ENCODE results near the gene KNG1. TPM values are rescaled to one million over a fixed set of nuclear protein-coding genes. Genes with fewer than 3 reads are reported as not detected.

KNG1 gene
- total RNA-seq, 6 experiments from 2014 or later = not detected

DNA sequence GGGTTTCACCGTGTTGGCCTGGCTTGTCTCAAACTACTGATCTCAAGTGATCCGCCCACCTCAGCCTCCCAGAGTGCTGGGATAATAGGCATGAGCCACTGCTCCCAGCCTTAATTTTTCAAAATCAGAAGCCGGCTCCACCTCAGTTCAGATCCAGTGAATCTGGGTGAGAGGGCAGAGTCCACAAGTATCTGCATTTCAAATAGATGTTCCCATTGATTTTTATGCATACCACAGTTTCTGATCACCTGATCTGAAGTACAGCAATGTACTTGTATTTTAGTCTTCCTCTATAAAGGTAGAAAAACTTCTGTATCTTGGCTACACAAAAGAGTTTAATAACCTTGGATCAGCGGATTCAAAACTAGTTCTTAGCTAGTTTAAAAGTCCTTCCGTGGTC, 62.0 kb downstream of the KNG1 start:
- no peak overlapping the region for H3K27ac Mint-ChIP-seq

DNA sequence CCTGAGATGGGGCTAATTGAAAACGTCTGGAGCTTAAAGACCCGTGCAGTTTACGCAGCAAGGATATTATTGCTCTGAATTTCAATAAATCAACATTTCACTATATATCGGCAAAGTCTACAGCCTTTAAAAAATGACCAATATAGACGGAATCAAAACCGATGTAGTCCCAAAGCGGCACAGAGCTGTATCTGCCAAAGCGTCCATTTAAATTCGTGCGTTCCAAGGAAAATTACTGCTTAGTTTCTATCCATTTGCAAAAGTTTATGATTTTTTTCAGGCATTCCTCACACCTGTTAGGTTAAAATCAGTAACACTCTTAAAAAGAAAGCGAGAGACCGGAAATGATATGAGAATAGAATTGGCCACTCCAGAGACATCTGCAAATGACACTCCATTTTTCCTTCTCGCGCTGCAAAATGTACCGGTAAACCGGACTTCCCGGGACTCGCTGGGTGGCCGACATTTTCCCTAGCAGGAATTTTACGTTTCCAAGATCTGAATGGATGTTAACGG, 65.4 kb downstream of the KNG1 start:
- TF ChIP-seq, protein P1, sequence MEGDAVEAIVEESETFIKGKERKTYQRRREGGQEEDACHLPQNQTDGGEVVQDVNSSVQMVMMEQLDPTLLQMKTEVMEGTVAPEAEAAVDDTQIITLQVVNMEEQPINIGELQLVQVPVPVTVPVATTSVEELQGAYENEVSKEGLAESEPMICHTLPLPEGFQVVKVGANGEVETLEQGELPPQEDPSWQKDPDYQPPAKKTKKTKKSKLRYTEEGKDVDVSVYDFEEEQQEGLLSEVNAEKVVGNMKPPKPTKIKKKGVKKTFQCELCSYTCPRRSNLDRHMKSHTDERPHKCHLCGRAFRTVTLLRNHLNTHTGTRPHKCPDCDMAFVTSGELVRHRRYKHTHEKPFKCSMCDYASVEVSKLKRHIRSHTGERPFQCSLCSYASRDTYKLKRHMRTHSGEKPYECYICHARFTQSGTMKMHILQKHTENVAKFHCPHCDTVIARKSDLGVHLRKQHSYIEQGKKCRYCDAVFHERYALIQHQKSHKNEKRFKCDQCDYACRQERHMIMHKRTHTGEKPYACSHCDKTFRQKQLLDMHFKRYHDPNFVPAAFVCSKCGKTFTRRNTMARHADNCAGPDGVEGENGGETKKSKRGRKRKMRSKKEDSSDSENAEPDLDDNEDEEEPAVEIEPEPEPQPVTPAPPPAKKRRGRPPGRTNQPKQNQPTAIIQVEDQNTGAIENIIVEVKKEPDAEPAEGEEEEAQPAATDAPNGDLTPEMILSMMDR (IDR thresholded peaks at IDR 0.05) = no peak
- Mint-ChIP-seq H3K27ac (peak overlapping the region; percentile 99), H3K4me1 (ENCODE audit: low read depth) (peaks cover 33% of the 10 kb centered on the region), H3K9me3 (peaks cover 21% of the 10 kb centered on the region), H3K36me3 (ENCODE audit: low read depth) (peaks cover 43% of the 10 kb centered on the region), H3K4me3 (peak overlapping the region; percentile 99), H3K27me3 (ENCODE audit: insufficient read depth) (peaks cover 18% of the 10 kb centered on the region)
- peak; percentile 31 for DNase-seq

More for the DNA sequence above, 62.0 kb downstream of the KNG1 start:
- peaks cover 10% of the 10 kb centered on the region for H3K36me3 Mint-ChIP-seq (ENCODE audit: low read depth)
- TF ChIP-seq, protein P1 (IDR thresholded peaks at IDR 0.05) = no peak
- peaks cover 9% of the 10 kb centered on the region for H3K9me3 Mint-ChIP-seq
- H3K27me3 Mint-ChIP-seq (ENCODE audit: insufficient read depth) = peaks cover 11% of the 10 kb centered on the region
- no peak overlapping the region for H3K4me3 Mint-ChIP-seq
- H3K4me1 Mint-ChIP-seq (ENCODE audit: low read depth) = peaks cover 9% of the 10 kb centered on the region
- no peak for DNase-seq

DNA sequence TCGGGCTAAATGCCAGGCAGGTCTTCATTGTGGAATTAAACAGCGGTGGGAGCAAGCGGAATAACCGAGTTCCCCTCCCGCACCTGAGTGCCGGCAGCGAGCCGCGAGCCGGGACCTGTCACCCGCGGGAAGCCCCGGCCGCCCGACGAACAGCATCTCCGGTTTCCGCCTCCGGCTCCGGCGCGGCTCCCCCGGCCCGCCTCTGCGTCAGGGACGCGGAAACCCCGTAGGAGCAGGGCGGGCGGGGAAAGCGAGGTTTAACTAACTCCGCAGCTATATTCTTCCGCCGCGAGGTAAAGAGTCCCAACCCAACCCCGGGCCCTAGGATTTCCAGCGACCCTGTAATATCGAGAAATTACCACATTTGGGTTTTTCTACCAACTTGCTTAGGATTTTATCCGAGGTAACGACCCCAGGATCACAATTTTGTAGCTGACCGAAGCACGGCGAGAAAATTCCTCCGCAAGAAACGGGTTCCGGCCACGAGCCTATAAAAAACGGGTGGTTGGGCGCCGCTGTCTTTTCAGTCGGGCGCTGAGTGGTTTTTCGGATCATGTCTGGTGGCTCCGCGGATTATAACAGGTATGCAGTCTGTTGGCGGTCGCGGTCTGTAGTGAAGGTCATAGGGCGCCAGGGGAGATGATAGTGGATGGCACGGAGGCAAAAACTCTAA, 66.0 kb downstream of the KNG1 start, which contains the start of gene EIF4A2:
TSS of gene EIF4A2 (plus strand) at position 520 of the 673 bp plus-strand sequence. CDS start at position 554, 34 bp downstream.
- Mint-ChIP-seq H3K36me3 (ENCODE audit: low read depth) (peaks cover 48% of the 10 kb centered on the region), H3K4me1 (ENCODE audit: low read depth) (peaks cover 39% of the 10 kb centered on the region), H3K9me3 (peaks cover 21% of the 10 kb centered on the region), H3K27ac (peak within 1 kb of the TSS; percentile 99), H3K4me3 (peak within 1 kb of the TSS; percentile 99), H3K27me3 (ENCODE audit: insufficient read depth) (peaks cover 19% of the 10 kb centered on the region)
- peak; percentile 88 for DNase-seq
- TF ChIP-seq, protein P1 (IDR thresholded peaks at IDR 0.05) = no peak

DNA sequence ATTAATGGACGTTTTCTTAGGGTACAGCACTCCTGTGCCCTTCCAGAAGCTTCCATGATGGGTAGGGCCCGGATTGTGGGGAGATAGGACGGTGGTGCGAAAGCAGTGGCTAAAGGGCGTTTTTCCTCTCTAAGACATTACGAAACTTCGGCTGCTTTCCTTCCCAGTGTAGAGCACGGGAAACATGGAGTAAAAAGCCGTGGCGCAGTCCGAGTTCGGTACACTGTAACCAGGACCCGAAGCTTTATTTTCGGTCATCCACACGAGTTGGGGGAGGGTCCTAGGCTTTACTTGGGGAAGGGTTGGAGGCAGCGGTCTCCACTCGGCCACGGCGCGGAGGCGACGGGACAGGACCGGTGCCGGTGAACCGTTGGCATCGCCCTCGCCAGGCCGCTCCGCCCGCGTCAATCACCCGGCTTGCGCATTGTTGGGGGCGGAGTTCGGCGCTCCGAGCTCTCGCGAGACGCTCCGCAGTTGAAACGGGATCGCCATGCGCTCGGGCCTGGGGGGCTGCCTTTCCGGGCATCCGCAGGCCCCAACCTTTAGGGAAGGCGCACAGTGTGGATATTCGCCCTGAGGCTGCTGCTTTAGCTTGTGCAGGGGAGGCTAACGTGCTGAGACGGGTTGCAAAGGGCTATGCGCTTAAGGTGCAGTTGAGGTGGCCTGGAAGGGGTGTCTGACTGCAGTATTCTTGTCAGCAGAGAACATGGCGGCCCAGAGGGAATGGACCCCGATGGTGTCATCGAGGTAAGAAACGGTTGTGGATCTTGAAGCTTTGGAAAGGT, 66.8 kb downstream of the KNG1 start:
- Mint-ChIP-seq H3K9me3 (peaks cover 21% of the 10 kb centered on the region), H3K4me1 (ENCODE audit: low read depth) (peaks cover 47% of the 10 kb centered on the region), H3K27me3 (ENCODE audit: insufficient read depth) (peaks cover 20% of the 10 kb centered on the region), H3K27ac (peak overlapping the region; percentile 99), H3K4me3 (peak overlapping the region; percentile 99), H3K36me3 (ENCODE audit: low read depth) (peaks cover 56% of the 10 kb centered on the region)
- peak; percentile 64 for DNase-seq
- TF ChIP-seq, protein P1 (IDR thresholded peaks at IDR 0.05) = no peak

DNA sequence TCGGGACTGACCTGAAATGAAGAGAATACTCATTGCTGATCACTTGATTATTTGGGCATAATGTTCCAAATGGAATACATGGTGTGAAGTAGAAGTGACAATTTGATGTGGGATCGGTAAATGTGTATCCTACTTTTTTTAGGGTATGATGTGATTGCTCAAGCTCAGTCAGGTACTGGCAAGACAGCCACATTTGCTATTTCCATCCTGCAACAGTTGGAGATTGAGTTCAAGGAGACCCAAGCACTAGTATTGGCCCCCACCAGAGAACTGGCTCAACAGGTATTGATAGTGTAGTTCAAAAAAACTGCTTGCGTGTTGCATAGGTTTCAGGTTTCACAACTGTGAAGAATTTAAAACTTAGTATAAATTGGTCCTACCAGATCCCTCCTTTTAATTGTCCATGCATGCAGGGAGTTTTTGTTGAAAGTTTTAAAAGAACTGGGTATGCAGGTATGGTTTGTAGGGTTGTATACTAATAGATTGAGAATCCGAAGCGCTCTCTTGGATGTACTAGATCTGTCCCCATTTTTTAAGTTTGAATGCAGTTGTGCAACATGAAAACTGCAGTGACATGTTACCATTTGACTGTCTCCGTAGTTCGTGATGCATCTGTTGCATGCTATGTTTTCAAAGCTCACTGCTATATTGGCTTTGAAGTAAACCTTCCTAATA, 67.8 kb downstream of the KNG1 start:
- Mint-ChIP-seq H3K4me3 (peak overlapping the region; percentile 99), H3K27ac (peak overlapping the region; percentile 99), H3K27me3 (ENCODE audit: insufficient read depth) (peaks cover 20% of the 10 kb centered on the region), H3K4me1 (ENCODE audit: low read depth) (peaks cover 50% of the 10 kb centered on the region), H3K36me3 (ENCODE audit: low read depth) (peaks cover 63% of the 10 kb centered on the region), H3K9me3 (peaks cover 21% of the 10 kb centered on the region)
- TF ChIP-seq, protein P1 (IDR thresholded peaks at IDR 0.05) = no peak
- DNase-seq = no peak

Data from HFFc6 (cell line).